Heart left ventricle (tissue), 13 donors: ENCODE measurements around the gene NRN1L.

ENCODE experiments used
- POLR2A ChIP-seq, 2 donors: fragments of 450-650 bp; IDR thresholded peaks; one replicate each; pipeline ENCODE4 v1.6.1; 2017; ENCODE audit warnings: antibody characterized with exemption in 2 of 2, mild to moderate bottlenecking in 2 of 2, moderate library complexity in 2 of 2
- TF ChIP-seq, protein P1 (sequence below), 12 donors: fragments of 200-600 bp; sonication (generic) in 4 of 12; IDR thresholded peaks; one replicate each; pipeline versions ENCODE4 v1.5.0 to v1.8.0; 2018 to 2022; ENCODE audit warnings: antibody characterized with exemption in 12 of 12, mild to moderate bottlenecking in 5 of 12
- donor health status: ischemic (EF 13 %, LVEDD 7.1; RV severe dilation, severe dysfunction).
- donor health status: DM: no; HTN: yes; CAD: no.
- donor health status: DM: no; HTN: no; CAD: no.
- donor health status: ischemic (EF 25% LVEDD 6.9; RV normal size, moderate dysfunction).
- donor health status: ischemic (EF 25% LVEDD 5.7; RV mildly dilated, moderate dysfunction).
- donor health status: ischemic (EF 35%, LVEDD 5.7; RV mildly dilated, moderate dysfunction).
- donor health status: nonischemic (EF 11% LVEDD 7.7; RV severe dilation, severe dysfunction).
- donor health status: DM: yes; HTN: yes; CAD: no.
- donor health status: PGD.
- donor health status: ischemic (EF 29% LVEDD 5.4; RV normal size, mild dysfunction).
- donor health status: nonischemic (EF 23%, LVEDD 6.1; RV moderate dilation, normal function).

DNA sequence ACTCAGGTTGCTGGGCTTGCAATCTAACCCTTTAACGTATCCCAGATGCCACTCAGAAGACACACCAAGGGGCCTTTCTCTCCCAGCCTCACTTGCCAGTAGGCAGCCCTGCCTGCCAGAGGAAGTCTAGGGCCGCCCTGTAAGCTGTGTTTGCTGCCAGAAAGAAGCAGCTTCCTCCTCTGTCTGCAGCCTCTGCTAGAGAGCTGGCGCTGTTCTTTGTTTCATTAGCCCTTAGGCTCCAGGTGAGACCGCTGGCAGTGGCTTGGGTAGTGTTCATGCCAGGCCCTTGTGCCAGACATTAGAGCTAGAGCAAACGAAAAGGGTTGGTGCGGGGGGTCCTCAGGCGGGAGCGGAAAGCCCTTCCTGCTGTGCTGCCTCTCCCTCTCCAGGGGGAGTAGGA, 38.1 kb downstream of the NRN1L start:
- TF ChIP-seq, protein P1, sequence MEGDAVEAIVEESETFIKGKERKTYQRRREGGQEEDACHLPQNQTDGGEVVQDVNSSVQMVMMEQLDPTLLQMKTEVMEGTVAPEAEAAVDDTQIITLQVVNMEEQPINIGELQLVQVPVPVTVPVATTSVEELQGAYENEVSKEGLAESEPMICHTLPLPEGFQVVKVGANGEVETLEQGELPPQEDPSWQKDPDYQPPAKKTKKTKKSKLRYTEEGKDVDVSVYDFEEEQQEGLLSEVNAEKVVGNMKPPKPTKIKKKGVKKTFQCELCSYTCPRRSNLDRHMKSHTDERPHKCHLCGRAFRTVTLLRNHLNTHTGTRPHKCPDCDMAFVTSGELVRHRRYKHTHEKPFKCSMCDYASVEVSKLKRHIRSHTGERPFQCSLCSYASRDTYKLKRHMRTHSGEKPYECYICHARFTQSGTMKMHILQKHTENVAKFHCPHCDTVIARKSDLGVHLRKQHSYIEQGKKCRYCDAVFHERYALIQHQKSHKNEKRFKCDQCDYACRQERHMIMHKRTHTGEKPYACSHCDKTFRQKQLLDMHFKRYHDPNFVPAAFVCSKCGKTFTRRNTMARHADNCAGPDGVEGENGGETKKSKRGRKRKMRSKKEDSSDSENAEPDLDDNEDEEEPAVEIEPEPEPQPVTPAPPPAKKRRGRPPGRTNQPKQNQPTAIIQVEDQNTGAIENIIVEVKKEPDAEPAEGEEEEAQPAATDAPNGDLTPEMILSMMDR (IDR thresholded peaks at IDR 0.05): no peak
- no peak for TF ChIP-seq POLR2A (IDR thresholded peaks at IDR 0.05)
